ENCODE results near the gene SOX18. TPM values are rescaled to one million over a fixed set of nuclear protein-coding genes. Genes with fewer than 3 reads are reported as not detected.
A peak's percentile ranks its signal among the peaks of the same experiment; 100 is the strongest.

The SOX18 gene
- total and polyA plus RNA-seq, 2 of the 13 experiments (the other 11 are each of a cell fraction or from before 2014, with no cell fraction given): 1.6 to 1.9 TPM

- TF ChIP-seq, protein P1, sequence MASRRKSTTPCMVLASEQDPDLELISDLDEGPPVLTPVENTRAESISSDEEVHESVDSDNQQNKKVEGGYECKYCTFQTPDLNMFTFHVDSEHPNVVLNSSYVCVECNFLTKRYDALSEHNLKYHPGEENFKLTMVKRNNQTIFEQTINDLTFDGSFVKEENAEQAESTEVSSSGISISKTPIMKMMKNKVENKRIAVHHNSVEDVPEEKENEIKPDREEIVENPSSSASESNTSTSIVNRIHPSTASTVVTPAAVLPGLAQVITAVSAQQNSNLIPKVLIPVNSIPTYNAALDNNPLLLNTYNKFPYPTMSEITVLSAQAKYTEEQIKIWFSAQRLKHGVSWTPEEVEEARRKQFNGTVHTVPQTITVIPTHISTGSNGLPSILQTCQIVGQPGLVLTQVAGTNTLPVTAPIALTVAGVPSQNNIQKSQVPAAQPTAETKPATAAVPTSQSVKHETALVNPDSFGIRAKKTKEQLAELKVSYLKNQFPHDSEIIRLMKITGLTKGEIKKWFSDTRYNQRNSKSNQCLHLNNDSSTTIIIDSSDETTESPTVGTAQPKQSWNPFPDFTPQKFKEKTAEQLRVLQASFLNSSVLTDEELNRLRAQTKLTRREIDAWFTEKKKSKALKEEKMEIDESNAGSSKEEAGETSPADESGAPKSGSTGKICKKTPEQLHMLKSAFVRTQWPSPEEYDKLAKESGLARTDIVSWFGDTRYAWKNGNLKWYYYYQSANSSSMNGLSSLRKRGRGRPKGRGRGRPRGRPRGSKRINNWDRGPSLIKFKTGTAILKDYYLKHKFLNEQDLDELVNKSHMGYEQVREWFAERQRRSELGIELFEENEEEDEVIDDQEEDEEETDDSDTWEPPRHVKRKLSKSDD (CRISPR knock-in tag; IDR thresholded peaks at IDR 0.05; ENCODE audit: low read depth): peak; percentile 57; the same call in 1 of the 2 replicates
- TF ChIP-seq REXO4 (CRISPR knock-in tag; IDR thresholded peaks at IDR 0.05; ENCODE audit: borderline replicate concordance) (0 out of 2 replicates have a peak, but pooled peaks have one; percentile 46), ZBTB38 (CRISPR knock-in tag; IDR thresholded peaks at IDR 0.05) (peak; percentile 100), ZNF101 (CRISPR knock-in tag; IDR thresholded peaks at IDR 0.05; ENCODE audit: borderline replicate concordance, low read depth) (no peak), TOPORS (CRISPR knock-in tag; IDR thresholded peaks at IDR 0.05) (no peak; the same call in 1 of the 2 replicates), ZNF382 (CRISPR knock-in tag; IDR thresholded peaks at IDR 0.05; ENCODE audit: borderline replicate concordance) (no peak), CBX5 (CRISPR knock-in tag; IDR thresholded peaks at IDR 0.05; ENCODE audit: borderline replicate concordance) (no peak), ZNF496 (CRISPR knock-in tag; IDR thresholded peaks at IDR 0.05; ENCODE audit: insufficient replicate concordance) (no peak), AHR (CRISPR knock-in tag; IDR thresholded peaks at IDR 0.05) (no peak), GZF1 (CRISPR knock-in tag; IDR thresholded peaks at IDR 0.05) (no peak), ZNF776 (CRISPR knock-in tag; IDR thresholded peaks at IDR 0.05) (peak; percentile 98), ARID4A (CRISPR knock-in tag; IDR thresholded peaks at IDR 0.05; ENCODE audit: borderline replicate concordance) (no peak; the same call in 1 of the 2 replicates), HNF4A (CRISPR knock-in tag; IDR thresholded peaks at IDR 0.05) (no peak), ZNF788 (CRISPR knock-in tag; IDR thresholded peaks at IDR 0.05; ENCODE audit: borderline replicate concordance) (no peak; the same call in 1 of the 2 replicates), BHLHE40 (IDR thresholded peaks at IDR 0.05; ENCODE audit: low read length) (no peak; the same call in 1 of the 2 replicates), HCFC1 (IDR thresholded peaks at IDR 0.05; ENCODE audit: low read depth, low read length) (no peak), CHD2 (IDR thresholded peaks at IDR 0.05; ENCODE audit: low read depth, low read length) (no peak), ATM (IDR thresholded peaks at IDR 0.05; ENCODE audit: borderline replicate concordance) (no peak), ZNF296 (CRISPR knock-in tag; conservative IDR thresholded peaks at IDR 0.05) (0 out of 2 replicates have a peak, but pooled peaks have one; percentile 43), NKX3-1 (CRISPR knock-in tag; IDR thresholded peaks at IDR 0.05) (peak; percentile 22; the same call in 1 of the 2 replicates), MTF2 (CRISPR knock-in tag; IDR thresholded peaks at IDR 0.05; ENCODE audit: borderline replicate concordance) (peak; percentile 90), ZFP82 (CRISPR knock-in tag; IDR thresholded peaks at IDR 0.05; ENCODE audit: borderline replicate concordance) (no peak)
- TF ChIP-seq, protein P2, sequence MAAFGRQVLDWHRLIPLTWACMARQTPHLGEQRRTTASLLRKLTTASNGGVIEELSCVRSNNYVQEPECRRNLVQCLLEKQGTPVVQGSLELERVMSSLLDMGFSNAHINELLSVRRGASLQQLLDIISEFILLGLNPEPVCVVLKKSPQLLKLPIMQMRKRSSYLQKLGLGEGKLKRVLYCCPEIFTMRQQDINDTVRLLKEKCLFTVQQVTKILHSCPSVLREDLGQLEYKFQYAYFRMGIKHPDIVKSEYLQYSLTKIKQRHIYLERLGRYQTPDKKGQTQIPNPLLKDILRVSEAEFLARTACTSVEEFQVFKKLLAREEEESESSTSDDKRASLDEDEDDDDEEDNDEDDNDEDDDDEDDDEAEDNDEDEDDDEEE (CRISPR knock-in tag; IDR thresholded peaks at IDR 0.05): 0 out of 2 replicates have a peak, but pooled peaks have one; percentile 74
Measured at GRCh38 chr20:64056889-64057627, 7.6 kb upstream of the SOX18 start (continued).

Measured in HepG2 (cell line).